Smooth muscle cell (in vitro differentiated cells): ENCODE data around the gene TYW1. TPM values are rescaled to one million over a fixed set of nuclear protein-coding genes. Genes with fewer than 3 reads are reported as not detected.
"Not testable (repeated sequence)": the region's sequence is repeated elsewhere in the genome, so short reads cannot be mapped to it uniquely, and the experiment has no call there.

ENCODE experiments used
- DNase-seq: peaks from one replicate; lab custom pipeline; 2025; ENCODE audit not compliant: unreplicated experiment; lab: John Stamatoyannopoulos, UW
- H2AFZ ChIP-seq: fragments of 200-600 bp; sonication (generic); 2 replicates; pipeline ENCODE4 v1.6.0; 2016; ENCODE audit warnings: antibody characterized with exemption, low read depth, mild to moderate bottlenecking
- H3F3A ChIP-seq: fragments of 200-600 bp; sonication (generic); 2 replicates; pipeline ENCODE4 v1.6.0; 2017; ENCODE audit warnings: antibody characterized with exemption, low read depth
- H3K27ac ChIP-seq: fragments of 200-600 bp; sonication (generic); 2 replicates; pipeline ENCODE4 v1.5.1; 2016; ENCODE audit warnings: low read depth, mild to moderate bottlenecking
- H3K27me3 ChIP-seq: fragments of 200-600 bp; sonication (generic); 2 replicates; pipeline ENCODE4 v1.6.1; 2016; ENCODE audit warnings: low read depth, mild to moderate bottlenecking
- H3K36me3 ChIP-seq: fragments of 200-600 bp; sonication (generic); 2 replicates; pipeline ENCODE4 v1.5.1; 2016; ENCODE audit warnings: low read depth
- H3K4me1 ChIP-seq: fragments of 200-600 bp; sonication (generic); 2 replicates; pipeline ENCODE4 v1.5.1; 2016; ENCODE audit warnings: low read depth
- H3K4me2 ChIP-seq: fragments of 200-600 bp; sonication (generic); 2 replicates; pipeline ENCODE4 v1.6.0; 2016; ENCODE audit warnings: mild to moderate bottlenecking
- H3K4me3 ChIP-seq: fragments of 200-600 bp; sonication (generic); 2 replicates; pipeline ENCODE4 v1.5.1; 2016; ENCODE audit warnings: mild to moderate bottlenecking
- H3K79me2 ChIP-seq: fragments of 200-600 bp; sonication (generic); 2 replicates; pipeline ENCODE4 v1.6.0; 2016; ENCODE audit warnings: low read depth, mild to moderate bottlenecking
- H3K9ac ChIP-seq: fragments of 200-600 bp; sonication (generic); 2 replicates; pipeline ENCODE4 v1.6.0; 2016; ENCODE audit warnings: low read depth
- H3K9me3 ChIP-seq: fragments of 200-600 bp; sonication (generic); replicated peaks from 2 replicates; pipeline ENCODE4 v1.5.1; 2016; ENCODE audit warnings: low read depth
- H4K20me1 ChIP-seq: fragments of 200-600 bp; sonication (generic); 2 replicates; pipeline ENCODE4 v1.6.0; 2016; ENCODE audit warnings: low read depth
- CTCF ChIP-seq: fragments of 200-600 bp; sonication (generic); IDR thresholded peaks from 2 replicates; pipeline ENCODE4 v1.5.1; 2017; ENCODE audit warnings: borderline replicate concordance, mild to moderate bottlenecking, antibody characterized with exemption; ENCODE audit not compliant: insufficient read depth, poor library complexity, severe bottlenecking
- WGBS: methylation state at CpG from one replicate; pipeline ENCODE4 v1.1.7; 2016; ENCODE audit warnings: low lambda C conversion rate; 5-methylcytosine and 5-hydroxymethylcytosine counted together
- microRNA-seq: library from miRNA; unstranded; fragments of <30 nt; microRNA quantifications from one replicate; pipeline ENCODE4, GENCODE V29; 2016; ENCODE audit warnings: borderline number of aligned reads
- polyA plus RNA-seq: library from polyadenylated mRNA; unstranded; fragments of >200 nt; fragmentation: Nextera tagmentation; extraction: Ambion mirVana; gene quantifications from 2 replicates; pipeline ENCODE4 v1.2.1, GENCODE V29; 2016
- small RNA-seq: library from RNA; depleted of rRNA; stranded (forward); fragments of <200 nt; gene quantifications from one replicate; pipeline ENCODE3, GENCODE V24; 2014
- total RNA-seq: library from RNA; depleted of rRNA; stranded (reverse); fragments of >200 nt; gene quantifications from 2 replicates; pipeline ENCODE4 v1.2.3, GENCODE V29; 2014

TYW1 gene
- total and polyA plus RNA-seq, 2 experiments from 2014 or later = 12.4 to 42.5 TPM

GRCh38 chr7:67267914-67268313 is 271.3 kb downstream of the TYW1 start:
- no peak overlapping the region for H3K9ac ChIP-seq
- TF ChIP-seq CTCF = no peak
- H3K9me3 ChIP-seq = no peaks in the 10 kb centered on the region
- no peak for DNase-seq
- H3K27me3 ChIP-seq = no peaks in the 10 kb centered on the region
- peak overlapping the region; percentile 22 for H3K4me2 ChIP-seq
- no peak overlapping the region for H3K4me3 ChIP-seq
- WGBS = 31% methylated on average over 7 of the region's 7 CpGs
- H3K36me3 ChIP-seq = no peaks in the 10 kb centered on the region
- H3K79me2 ChIP-seq = no peaks in the 10 kb centered on the region
- no peak overlapping the region for H2AFZ ChIP-seq
- H3F3A ChIP-seq = no peaks in the 10 kb centered on the region
- no peaks in the 10 kb centered on the region for H3K4me1 ChIP-seq
- H4K20me1 ChIP-seq = no peaks in the 10 kb centered on the region
- H3K27ac ChIP-seq = peak overlapping the region; percentile 42

- H3K9ac ChIP-seq, H3K9me3 ChIP-seq, H4K20me1 ChIP-seq, H3K79me2 ChIP-seq, H3K27ac ChIP-seq, DNase-seq, H3K4me3 ChIP-seq, H3K4me2 ChIP-seq, H3K4me1 ChIP-seq, H3K27me3 ChIP-seq, H3K36me3 ChIP-seq, H2AFZ ChIP-seq, H3F3A ChIP-seq: not testable (repeated sequence)
- WGBS = 100% methylated on average over 2 of the region's 2 CpGs
These were observed 273.3 kb downstream of the TYW1 start for GRCh38 chr7:67269916-67270315.

Small RNA genes within 50 kb of the gene (microRNA-seq; reads per million reads assigned to microRNA genes)
- not detected for gene MIR4650-1

Small RNA genes within 50 kb of the gene (small RNA-seq; reads per million reads assigned to genes)
- not detected for gene AC073089.1
- gene MIR4650-1 = not detected
- gene RN7SL43P = not detected

Other genes starting within 250 kb of the TYW1 start
- 68.2 and 79.6 TPM in 2 replicates for gene TMEM248, start 75.6 kb upstream of the TYW1 start, total RNA-seq
- gene TMEM248, start 75.6 kb upstream of the TYW1 start, polyA plus RNA-seq = 75.1 and 83.1 TPM in 2 replicates
- 107 and 122 TPM in 2 replicates for gene SBDS, start 1.2 kb upstream of the TYW1 start, total RNA-seq
- 118 and 133 TPM in 2 replicates for gene SBDS, start 1.2 kb upstream of the TYW1 start, polyA plus RNA-seq